KMS-11 (cell line): ENCODE results near the gene SLC7A9.

Experiments
- H2AFZ ChIP-seq: fragments of 200-600 bp; sonication (generic); 2 replicates; pipeline ENCODE4 v1.6.1; 2016; ENCODE audit warnings: antibody characterized with exemption, mixed run types, low read depth
- H3K27ac ChIP-seq: fragments of 200-600 bp; sonication (generic); 2 replicates; pipeline ENCODE4 v1.6.1; 2016; ENCODE audit warnings: mild to moderate bottlenecking, mixed run types
- H3K27me3 ChIP-seq: fragments of 200-600 bp; sonication (generic); 2 replicates; pipeline ENCODE4 v1.6.1; 2017; ENCODE audit warnings: mild to moderate bottlenecking, low read depth, mixed run types, moderate library complexity; ENCODE audit not compliant: insufficient read depth
- H3K36me3 ChIP-seq: fragments of 200-600 bp; sonication (generic); 2 replicates; pipeline ENCODE4 v1.6.1; 2017; ENCODE audit warnings: mild to moderate bottlenecking, mixed run types; ENCODE audit not compliant: insufficient read depth
- H3K4me1 ChIP-seq: fragments of 200-600 bp; sonication (generic); 2 replicates; pipeline ENCODE4 v1.6.1; 2016; ENCODE audit warnings: mild to moderate bottlenecking, low read depth, mixed run types; ENCODE audit not compliant: poor library complexity, severe bottlenecking
- H3K4me2 ChIP-seq: fragments of 200-600 bp; sonication (generic); 2 replicates; pipeline ENCODE4 v1.7.0; 2016; ENCODE audit warnings: mild to moderate bottlenecking, mixed run types
- H3K4me3 ChIP-seq: fragments of 200-600 bp; sonication (generic); IDR thresholded peaks from 2 replicates; pipeline ENCODE4 v1.6.1; 2017; ENCODE audit warnings: low read depth, low read length, mixed read lengths; ENCODE audit not compliant: insufficient read depth
- H3K79me2 ChIP-seq: fragments of 200-600 bp; sonication (generic); 2 replicates; pipeline ENCODE4 v1.6.1; 2016; ENCODE audit warnings: low read depth, mixed run types; ENCODE audit not compliant: insufficient read depth
- H3K9ac ChIP-seq: fragments of 200-600 bp; sonication (generic); 2 replicates; pipeline ENCODE4 v1.6.1; 2016; ENCODE audit warnings: mild to moderate bottlenecking, mixed run types
- H4K20me1 ChIP-seq: fragments of 200-600 bp; sonication (generic); 2 replicates; pipeline ENCODE4 v1.6.1; 2016; ENCODE audit warnings: mild to moderate bottlenecking, mixed run types; ENCODE audit not compliant: insufficient read depth
- CTCF ChIP-seq: fragments of 200-600 bp; sonication (generic); conservative IDR thresholded peaks from 2 replicates; pipeline ENCODE4 v1.6.1; 2017; ENCODE audit warnings: low read depth, mild to moderate bottlenecking, antibody characterized with exemption, low read length, moderate library complexity, mixed read lengths

Gene SLC7A9

GRCh38 chr19:32830231-32831014 is 39.1 kb downstream of the SLC7A9 start:
- no peak overlapping the region for H3K9ac ChIP-seq
- no peaks in the 10 kb centered on the region for H3K4me1 ChIP-seq
- H3K36me3 ChIP-seq = no peaks in the 10 kb centered on the region
- TF ChIP-seq CTCF = no peak
- no peak overlapping the region for H3K4me2 ChIP-seq
- no peak overlapping the region for H2AFZ ChIP-seq
- no peak overlapping the region for H3K27ac ChIP-seq
- H3K27me3 ChIP-seq = no peaks in the 10 kb centered on the region
- H4K20me1 ChIP-seq = no peaks in the 10 kb centered on the region
- no peaks in the 10 kb centered on the region for H3K79me2 ChIP-seq
- no peak overlapping the region for H3K4me3 ChIP-seq

GRCh38 chr19:32829345-32829896 is 40.1 kb downstream of the SLC7A9 start:
- Histone ChIP-seq H3K4me3 (no peak overlapping the region), H3K27ac (no peak overlapping the region), H4K20me1 (no peaks in the 10 kb centered on the region), H3K4me1 (no peaks in the 10 kb centered on the region), H3K9ac (no peak overlapping the region), H3K4me2 (no peak overlapping the region), H3K79me2 (no peaks in the 10 kb centered on the region), H3K27me3 (no peaks in the 10 kb centered on the region), H3K36me3 (no peaks in the 10 kb centered on the region), H2AFZ (no peak overlapping the region)
- TF ChIP-seq CTCF = no peak

- Histone ChIP-seq H3K9ac (no peak overlapping the region), H3K4me3 (no peak overlapping the region), H3K27ac (no peak overlapping the region), H3K27me3 (no peaks in the 10 kb centered on the region), H2AFZ (no peak overlapping the region), H3K79me2 (no peaks in the 10 kb centered on the region), H3K4me2 (no peak overlapping the region), H4K20me1 (no peaks in the 10 kb centered on the region), H3K36me3 (no peaks in the 10 kb centered on the region), H3K4me1 (no peaks in the 10 kb centered on the region)
- TF ChIP-seq CTCF = no peak
These were observed 40.8 kb downstream of the SLC7A9 start for GRCh38 chr19:32828643-32829344.

GRCh38 chr19:32828139-32828538 is 41.4 kb downstream of the SLC7A9 start:
- no peak overlapping the region for H3K4me3 ChIP-seq
- no peaks in the 10 kb centered on the region for H4K20me1 ChIP-seq
- H3K27me3 ChIP-seq = no peaks in the 10 kb centered on the region
- TF ChIP-seq CTCF = no peak
- no peak overlapping the region for H3K4me2 ChIP-seq
- H2AFZ ChIP-seq = no peak overlapping the region
- no peaks in the 10 kb centered on the region for H3K36me3 ChIP-seq
- H3K9ac ChIP-seq = no peak overlapping the region
- no peaks in the 10 kb centered on the region for H3K4me1 ChIP-seq
- H3K27ac ChIP-seq = no peak overlapping the region
- H3K79me2 ChIP-seq = no peaks in the 10 kb centered on the region
